B cell (primary cell): ENCODE results near the gene DLX2. TPM values are rescaled to one million over a fixed set of nuclear protein-coding genes. Genes with fewer than 3 reads are reported as not detected.

ENCODE experiments used
- ATAC-seq: fragments of 200-7000 bp; cut with Tn5 transposase; one replicate; pipeline ENCODE4 v1.10.0; 2021; ENCODE audit warnings: low read depth, mild to moderate bottlenecking, moderate number of reproducible peaks, moderate library complexity
- CTCF ChIA-PET: fragments of 350-600 bp; sonication (Branson Sonifier 250); formaldehyde crosslinking; loops from one replicate; lab custom pipeline; 2021; ENCODE audit warnings: antibody characterized with exemption, inconsistent platforms; lab: Charles Lee
- POLR2A ChIA-PET: fragments of 350-600 bp; sonication (Branson Sonifier 250); formaldehyde crosslinking; loops from one replicate; lab custom pipeline; 2021; ENCODE audit warnings: antibody characterized with exemption; lab: Charles Lee
- DNase-seq: peaks from one replicate; pipeline ENCODE4 v3.0.0; 2013
- H2AFZ ChIP-seq: 2 replicates; pipeline ENCODE4 v1.6.1; 2012; ENCODE audit warnings: mild to moderate bottlenecking, low read depth, low read length; ENCODE audit not compliant: insufficient read depth, poor library complexity, severe bottlenecking
- H3K27ac ChIP-seq, 2 donors: 1 replicate in 1 of 2; 2 replicates in 1 of 2; pipeline ENCODE4 v1.5.1; 2012 to 2013; ENCODE audit warnings: low read length in 2 of 2, mild to moderate bottlenecking in 2 of 2, moderate library complexity in 1 of 2
- H3K27me3 ChIP-seq, 4 experiments: fragments of 200-600 bp in 1 of 4; sonication (generic) in 1 of 4; replicated peaks in 1 of 4; 1 replicate in 2 of 4; 2 replicates in 2 of 4; pipeline versions ENCODE4 v1.6.1 to v1.7.0; 2013 to 2016; ENCODE audit warnings: low read length in 3 of 4, mild to moderate bottlenecking in 2 of 4, mixed read lengths in 1 of 4, moderate library complexity in 1 of 4; ENCODE audit not compliant: insufficient read depth in 4 of 4, control insufficient read depth in 3 of 4; ENCODE audit errors: control extremely low read depth in 1 of 4
- H3K36me3 ChIP-seq, 2 experiments: replicated peaks in 1 of 2; 1 replicate in 1 of 2; 2 replicates in 1 of 2; pipeline versions ENCODE4 v1.6.1 to v1.7.1; 2013; ENCODE audit warnings: low read length in 1 of 2; ENCODE audit not compliant: insufficient read depth in 2 of 2, control insufficient read depth in 1 of 2; ENCODE audit errors: control extremely low read depth in 1 of 2, extremely low read depth in 1 of 2
- H3K4me1 ChIP-seq, 2 donors: fragments of 200-600 bp in 1 of 2; sonication (generic) in 1 of 2; 1 replicate in 1 of 2; 2 replicates in 1 of 2; pipeline versions ENCODE4 v1.5.1 to v1.6.1; 2013 to 2017; ENCODE audit warnings: low read length in 2 of 2; ENCODE audit not compliant: control insufficient read depth in 2 of 2, insufficient read depth in 2 of 2
- H3K4me2 ChIP-seq: replicated peaks from 2 replicates; pipeline ENCODE3; 2012; ENCODE audit warnings: mild to moderate bottlenecking, low read depth, low read length; ENCODE audit not compliant: poor library complexity, severe bottlenecking
- H3K4me3 ChIP-seq, 5 experiments: fragments of 200-600 bp in 1 of 5; sonication (generic) in 1 of 5; 1 replicate in 3 of 5; 2 replicates in 2 of 5; pipeline versions ENCODE4 v1.5.1 to v1.7.0; 2011 to 2016; ENCODE audit warnings: low read length in 4 of 5, mild to moderate bottlenecking in 4 of 5, low read depth in 2 of 5, control low read depth in 1 of 5, moderate library complexity in 1 of 5; ENCODE audit not compliant: insufficient read depth in 1 of 5; ENCODE audit errors: control extremely low read depth in 1 of 5, extremely low read depth in 1 of 5
- H3K79me2 ChIP-seq: fragments of 200-600 bp; sonication (generic); one replicate; pipeline ENCODE4 v1.6.0; 2016; ENCODE audit warnings: low read length; ENCODE audit not compliant: control insufficient read depth, insufficient read depth
- H3K9ac ChIP-seq: fragments of 200-600 bp; sonication (generic); 2 replicates; pipeline ENCODE4 v1.6.1; 2017; ENCODE audit warnings: mild to moderate bottlenecking, low read length, moderate library complexity
- H3K9me3 ChIP-seq, 3 donors: one replicate each; pipeline versions ENCODE4 v1.6.1 to v1.7.1; 2013; ENCODE audit warnings: low read length in 2 of 3; ENCODE audit not compliant: control insufficient read depth in 2 of 3, insufficient read depth in 1 of 3; ENCODE audit errors: control extremely low read depth in 1 of 3
- H4K20me1 ChIP-seq: 2 replicates; pipeline ENCODE4 v1.6.0; 2012; ENCODE audit warnings: mild to moderate bottlenecking, low read length; ENCODE audit not compliant: insufficient read depth, control insufficient read depth, poor library complexity, severe bottlenecking
- H3K27ac Mint-ChIP-seq: one replicate; pipeline ENCODE4 v1.8.0; 2021; ENCODE audit warnings: mixed read lengths
- H3K27me3 Mint-ChIP-seq: one replicate; pipeline ENCODE4 v1.8.0; 2021; ENCODE audit warnings: mixed read lengths
- H3K4me1 Mint-ChIP-seq: one replicate; pipeline ENCODE4 v1.8.0; 2021; ENCODE audit warnings: mixed read lengths
- H3K4me3 Mint-ChIP-seq: one replicate; pipeline ENCODE4 v1.8.0; 2021; ENCODE audit warnings: mixed read lengths
- H3K9me3 Mint-ChIP-seq: one replicate; pipeline ENCODE4 v1.8.0; 2022; ENCODE audit warnings: mixed read lengths; ENCODE audit not compliant: insufficient read depth
- CTCF ChIP-seq: fragments of 200-600 bp; IDR thresholded peaks from one replicate; pipeline ENCODE4 v1.8.0; 2022; ENCODE audit warnings: antibody characterized with exemption, mild to moderate bottlenecking
- EZH2 ChIP-seq: IDR thresholded peaks from 2 replicates; pipeline ENCODE4 v1.6.1; 2012; ENCODE audit warnings: borderline replicate concordance, low read depth, mild to moderate bottlenecking, moderate library complexity, low read length; ENCODE audit not compliant: insufficient read depth, poor library complexity, severe bottlenecking
- WGBS: methylation state at CpG from one replicate; pipeline ENCODE4 v1.1.5; 2013; ENCODE audit warnings: missing lambda C conversion rate; ENCODE audit not compliant: insufficient coverage; 5-methylcytosine and 5-hydroxymethylcytosine counted together
- intact Hi-C: fragments of 100-400 bp; cut with micrococcal nuclease; formaldehyde crosslinking; loops from one replicate; pipeline ENCODE4 v1.10.0; 2022
- polyA plus RNA-seq: library from polyadenylated mRNA; depleted of rRNA; stranded (reverse); fragments of >200 nt; gene quantifications from 2 replicates; pipeline ENCODE4 v1.2.3, GENCODE V29; 2012
- total RNA-seq, 2 donors: library from RNA; stranded (reverse); fragments of 120-200 nt in 1 of 2; gene quantifications; 1 replicate in 1 of 2; 2 replicates in 1 of 2; pipeline versions ENCODE4 v1.2.3 to v1.2.4, GENCODE V29; 2013 to 2022

The DLX2 gene
- total and polyA plus RNA-seq, 2 donors (not counting 1 experiment from before 2014, with no cell fraction given), result 0.13 to 0.52 TPM

GRCh38 chr2:172091761-172092566, 10.7 kb downstream of the DLX2 start:
- Histone ChIP-seq H3K27me3 (peaks cover 3 to 96% (median 82%) of the 10 kb centered on the region in 4 experiments), H3K9me3 (peaks cover 4 to 81% (median 17%) of the 10 kb centered on the region in 3 donors), H3K9ac (no peak overlapping the region), H3K4me2 (no peak overlapping the region), H3K4me1 (peaks cover 37 to 62% of the 10 kb centered on the region in 2 donors), H4K20me1 (no peaks in the 10 kb centered on the region), H3K36me3 (no peaks in the 10 kb centered on the region), H2AFZ (no peak overlapping the region), H3K79me2 (no peaks in the 10 kb centered on the region), H3K27ac (no peak overlapping the region), H3K4me3 (no peak overlapping the region)
- 16% methylated on average over 6 of the region's 11 CpGs for WGBS
- intact Hi-C loops, result no loop called here
- CTCF ChIA-PET, result interaction anchor here (1.4 to 10.1 kb wide), 2 partner anchors 11 to 12 kb away, joined by 3 to 58 read pairs; partner anchors contain the start of gene DLX2
- Mint-ChIP-seq H3K9me3 (no peaks in the 10 kb centered on the region), H3K4me1 (peaks cover 34% of the 10 kb centered on the region), H3K4me3 (no peak overlapping the region), H3K27ac (no peak overlapping the region), H3K27me3 (peaks cover 77% of the 10 kb centered on the region)
- POLR2A ChIA-PET, result interaction anchor here (0.8 kb wide), 1 partner anchor 8 kb away, joined by 3 read pairs; no protein-coding TSS in a partner anchor
- ATAC-seq, result no peak
- peak; percentile 24 for DNase-seq
- TF ChIP-seq CTCF, result no peak
- peak; percentile 31 for TF ChIP-seq EZH2
